WTC11 (cell line): Measurements from ENCODE around the gene FAM13A. TPM values are rescaled to one million over a fixed set of nuclear protein-coding genes. Genes with fewer than 3 reads are reported as not detected.
"Not testable (repeated sequence)": the region's sequence is repeated elsewhere in the genome, so short reads cannot be mapped to it uniquely, and the experiment has no call there.

Source experiments
- ATAC-seq: fragments of 200-7000 bp; cut with Tn5 transposase; 2 replicates; pipeline ENCODE4 v1.10.0; 2021; ENCODE audit warnings: mild to moderate bottlenecking, moderate library complexity
- CTCF ChIA-PET: fragments of 300-600 bp; sonication (Branson Sonifier 250); formaldehyde crosslinking; loops from one replicate; lab custom pipeline; 2021; ENCODE audit warnings: antibody characterized with exemption; lab: Charles Lee
- POLR2A ChIA-PET: fragments of 350-600 bp; sonication (Branson Sonifier 250); formaldehyde crosslinking; loops from one replicate; lab custom pipeline; 2021; ENCODE audit warnings: antibody characterized with exemption; lab: Charles Lee
- DNase-seq: peaks from one replicate; pipeline ENCODE4 v3.0.0; 2021; ENCODE audit warnings: low spot score
- H3K27ac Mint-ChIP-seq: 2 replicates; pipeline ENCODE4 v1.8.0; 2021; ENCODE audit warnings: mixed read lengths
- H3K27me3 Mint-ChIP-seq: 2 replicates; pipeline ENCODE4 v1.8.0; 2021; ENCODE audit warnings: low read depth, mild to moderate bottlenecking, moderate library complexity, mixed read lengths
- H3K36me3 Mint-ChIP-seq: 2 replicates; pipeline ENCODE4 v1.8.0; 2021; ENCODE audit warnings: mixed read lengths
- H3K4me1 Mint-ChIP-seq: 2 replicates; pipeline ENCODE4 v1.8.0; 2022; ENCODE audit warnings: mixed read lengths
- H3K4me3 Mint-ChIP-seq: 2 replicates; pipeline ENCODE4 v1.8.0; 2021; ENCODE audit warnings: mild to moderate bottlenecking, moderate library complexity, mixed read lengths
- H3K9me3 Mint-ChIP-seq: 2 replicates; pipeline ENCODE4 v1.8.0; 2021; ENCODE audit warnings: mixed read lengths
- ATF1 ChIP-seq: sonication (generic); formaldehyde crosslinking; IDR thresholded peaks from 2 replicates; pipeline ENCODE4 v1.8.1; 2023; ENCODE audit warnings: mild to moderate bottlenecking, moderate library complexity, missing genetic modification reagents
- CBFB ChIP-seq: sonication (generic); formaldehyde crosslinking; IDR thresholded peaks from 2 replicates; pipeline ENCODE4 v1.8.1; 2022; ENCODE audit warnings: mild to moderate bottlenecking, low read depth, missing genetic modification reagents
- CREB1 ChIP-seq: sonication (generic); formaldehyde crosslinking; IDR thresholded peaks from 2 replicates; pipeline ENCODE4 v1.8.0; 2023; ENCODE audit warnings: mild to moderate bottlenecking, missing genetic modification reagents
- CREM ChIP-seq: sonication (generic); formaldehyde crosslinking; IDR thresholded peaks from 2 replicates; pipeline ENCODE4 v1.8.1; 2022; ENCODE audit warnings: mild to moderate bottlenecking, missing genetic modification reagents, moderate library complexity
- GABPB1 ChIP-seq: sonication (generic); formaldehyde crosslinking; IDR thresholded peaks from 2 replicates; pipeline ENCODE4 v1.8.1; 2023; ENCODE audit warnings: mild to moderate bottlenecking, missing genetic modification reagents
- IRF2 ChIP-seq: sonication (generic); formaldehyde crosslinking; IDR thresholded peaks from 2 replicates; pipeline ENCODE4 v1.8.0; 2022; ENCODE audit warnings: low read depth, missing genetic modification reagents, borderline replicate concordance
- NFATC4 ChIP-seq: fragments of 250-450 bp; sonication (Bioruptor Pico); IDR thresholded peaks from 2 replicates; pipeline ENCODE4 v1.9.0; 2021; ENCODE audit warnings: mild to moderate bottlenecking
- RELA ChIP-seq: sonication (generic); formaldehyde crosslinking; IDR thresholded peaks from 2 replicates; pipeline ENCODE4 v1.8.1; 2022; ENCODE audit warnings: missing genetic modification reagents, mild to moderate bottlenecking, borderline replicate concordance
- RORB ChIP-seq: fragments of 250-450 bp; sonication (Bioruptor Pico); IDR thresholded peaks from 2 replicates; pipeline ENCODE4 v1.9.0; 2021; ENCODE audit warnings: mild to moderate bottlenecking
- TCF7 ChIP-seq: sonication (generic); formaldehyde crosslinking; IDR thresholded peaks from 2 replicates; pipeline ENCODE4 v1.8.0; 2022; ENCODE audit warnings: mild to moderate bottlenecking, low read depth, missing genetic modification reagents, moderate library complexity
- TEAD4 ChIP-seq: sonication (generic); formaldehyde crosslinking; IDR thresholded peaks from 2 replicates; pipeline ENCODE4 v1.8.0; 2022; ENCODE audit warnings: mild to moderate bottlenecking, missing genetic modification reagents
- TP53 ChIP-seq: sonication (generic); formaldehyde crosslinking; IDR thresholded peaks from 2 replicates; pipeline ENCODE4 v1.8.1; 2023; ENCODE audit warnings: mild to moderate bottlenecking, missing genetic modification reagents
- ZNF138 ChIP-seq: sonication (generic); formaldehyde crosslinking; conservative IDR thresholded peaks from 2 replicates; pipeline ENCODE4 v1.8.1; 2022; ENCODE audit warnings: mild to moderate bottlenecking, moderate library complexity, missing genetic modification reagents
- ZNF263 ChIP-seq: sonication (generic); formaldehyde crosslinking; IDR thresholded peaks from 2 replicates; pipeline ENCODE4 v1.8.1; 2022; ENCODE audit warnings: low read depth, mild to moderate bottlenecking, moderate library complexity, missing genetic modification reagents
- ZNF416 ChIP-seq: fragments of 250-450 bp; sonication (Bioruptor Pico); IDR thresholded peaks from 2 replicates; pipeline ENCODE4 v1.9.0; 2021; ENCODE audit warnings: mild to moderate bottlenecking, inconsistent platforms
- total RNA-seq: library from RNA; stranded (reverse); gene quantifications from 3 replicates; pipeline ENCODE4 v1.2.3, GENCODE V29; 2021
- TF ChIP-seq, protein P1 (sequence below): fragments of 250-450 bp; sonication (Bioruptor Pico); IDR thresholded peaks from 2 replicates; pipeline ENCODE4 v2.1.2; 2022; ENCODE audit warnings: mild to moderate bottlenecking, moderate library complexity
- TF ChIP-seq, protein P2 (sequence below): sonication (generic); formaldehyde crosslinking; IDR thresholded peaks from 2 replicates; pipeline ENCODE4 v1.8.0; 2023; ENCODE audit warnings: mild to moderate bottlenecking, missing genetic modification reagents
- TF ChIP-seq, protein P3 (sequence below): sonication (generic); formaldehyde crosslinking; IDR thresholded peaks from 2 replicates; pipeline ENCODE4 v1.8.1; 2023; ENCODE audit warnings: mild to moderate bottlenecking, missing genetic modification reagents
- TF ChIP-seq, protein P4 (sequence below): fragments of 250-450 bp; sonication (Bioruptor Pico); IDR thresholded peaks from 2 replicates; pipeline ENCODE4 v1.9.0; 2021; ENCODE audit warnings: mild to moderate bottlenecking, borderline replicate concordance
- TF ChIP-seq, protein P5 (sequence below): sonication (generic); formaldehyde crosslinking; IDR thresholded peaks from 2 replicates; pipeline ENCODE4 v1.8.0; 2022; ENCODE audit warnings: missing genetic modification reagents

Gene FAM13A
- total RNA-seq, 1 experiment from 2014 or later: 14.6 TPM

DNA sequence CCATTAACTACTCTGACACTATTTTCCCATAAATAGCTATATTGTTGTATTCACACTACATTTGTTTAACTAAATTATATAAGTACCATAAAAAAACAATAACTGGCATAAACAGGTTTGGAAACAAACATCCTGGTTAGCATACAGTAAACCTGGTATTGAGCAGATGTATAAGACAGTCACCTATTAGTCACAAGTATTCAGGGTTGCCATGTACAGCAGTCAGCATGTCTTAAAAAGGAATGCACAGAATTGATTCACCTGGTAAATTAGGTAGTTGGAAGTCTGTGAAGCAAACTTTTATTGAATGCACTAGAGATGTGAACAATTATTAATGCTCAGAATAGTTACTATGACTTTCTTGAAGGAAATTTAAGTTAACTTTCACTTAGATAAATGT, 137.9 kb downstream of the FAM13A start:
- Mint-ChIP-seq H3K27me3 (peaks cover 10% of the 10 kb centered on the region; the same call in 1 of the 2 replicates), H3K9me3 (peaks cover 44% of the 10 kb centered on the region), H3K4me3 (no peak overlapping the region), H3K27ac (no peak overlapping the region), H3K4me1 (no peaks in the 10 kb centered on the region), H3K36me3 (peaks cover 44% of the 10 kb centered on the region)
- DNase-seq (no peak), ATAC-seq (no peak)
- no peak for TF ChIP-seq TP53 (CRISPR knock-in tag)
- no peak for TF ChIP-seq CREB1 (CRISPR knock-in tag)
- TF ChIP-seq ZNF416 (CRISPR knock-in tag): no peak
- TF ChIP-seq, protein P1, sequence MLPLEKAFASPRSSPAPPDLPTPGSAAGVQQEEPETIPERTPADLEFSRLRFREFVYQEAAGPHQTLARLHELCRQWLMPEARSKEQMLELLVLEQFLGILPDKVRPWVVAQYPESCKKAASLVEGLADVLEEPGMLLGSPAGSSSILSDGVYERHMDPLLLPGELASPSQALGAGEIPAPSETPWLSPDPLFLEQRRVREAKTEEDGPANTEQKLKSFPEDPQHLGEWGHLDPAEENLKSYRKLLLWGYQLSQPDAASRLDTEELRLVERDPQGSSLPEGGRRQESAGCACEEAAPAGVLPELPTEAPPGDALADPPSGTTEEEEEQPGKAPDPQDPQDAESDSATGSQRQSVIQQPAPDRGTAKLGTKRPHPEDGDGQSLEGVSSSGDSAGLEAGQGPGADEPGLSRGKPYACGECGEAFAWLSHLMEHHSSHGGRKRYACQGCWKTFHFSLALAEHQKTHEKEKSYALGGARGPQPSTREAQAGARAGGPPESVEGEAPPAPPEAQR: no peak
- no peak for TF ChIP-seq CBFB (CRISPR knock-in tag)
- TF ChIP-seq, protein P2, sequence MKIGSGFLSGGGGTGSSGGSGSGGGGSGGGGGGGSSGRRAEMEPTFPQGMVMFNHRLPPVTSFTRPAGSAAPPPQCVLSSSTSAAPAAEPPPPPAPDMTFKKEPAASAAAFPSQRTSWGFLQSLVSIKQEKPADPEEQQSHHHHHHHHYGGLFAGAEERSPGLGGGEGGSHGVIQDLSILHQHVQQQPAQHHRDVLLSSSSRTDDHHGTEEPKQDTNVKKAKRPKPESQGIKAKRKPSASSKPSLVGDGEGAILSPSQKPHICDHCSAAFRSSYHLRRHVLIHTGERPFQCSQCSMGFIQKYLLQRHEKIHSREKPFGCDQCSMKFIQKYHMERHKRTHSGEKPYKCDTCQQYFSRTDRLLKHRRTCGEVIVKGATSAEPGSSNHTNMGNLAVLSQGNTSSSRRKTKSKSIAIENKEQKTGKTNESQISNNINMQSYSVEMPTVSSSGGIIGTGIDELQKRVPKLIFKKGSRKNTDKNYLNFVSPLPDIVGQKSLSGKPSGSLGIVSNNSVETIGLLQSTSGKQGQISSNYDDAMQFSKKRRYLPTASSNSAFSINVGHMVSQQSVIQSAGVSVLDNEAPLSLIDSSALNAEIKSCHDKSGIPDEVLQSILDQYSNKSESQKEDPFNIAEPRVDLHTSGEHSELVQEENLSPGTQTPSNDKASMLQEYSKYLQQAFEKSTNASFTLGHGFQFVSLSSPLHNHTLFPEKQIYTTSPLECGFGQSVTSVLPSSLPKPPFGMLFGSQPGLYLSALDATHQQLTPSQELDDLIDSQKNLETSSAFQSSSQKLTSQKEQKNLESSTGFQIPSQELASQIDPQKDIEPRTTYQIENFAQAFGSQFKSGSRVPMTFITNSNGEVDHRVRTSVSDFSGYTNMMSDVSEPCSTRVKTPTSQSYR: no peak
- TF ChIP-seq, protein P3, sequence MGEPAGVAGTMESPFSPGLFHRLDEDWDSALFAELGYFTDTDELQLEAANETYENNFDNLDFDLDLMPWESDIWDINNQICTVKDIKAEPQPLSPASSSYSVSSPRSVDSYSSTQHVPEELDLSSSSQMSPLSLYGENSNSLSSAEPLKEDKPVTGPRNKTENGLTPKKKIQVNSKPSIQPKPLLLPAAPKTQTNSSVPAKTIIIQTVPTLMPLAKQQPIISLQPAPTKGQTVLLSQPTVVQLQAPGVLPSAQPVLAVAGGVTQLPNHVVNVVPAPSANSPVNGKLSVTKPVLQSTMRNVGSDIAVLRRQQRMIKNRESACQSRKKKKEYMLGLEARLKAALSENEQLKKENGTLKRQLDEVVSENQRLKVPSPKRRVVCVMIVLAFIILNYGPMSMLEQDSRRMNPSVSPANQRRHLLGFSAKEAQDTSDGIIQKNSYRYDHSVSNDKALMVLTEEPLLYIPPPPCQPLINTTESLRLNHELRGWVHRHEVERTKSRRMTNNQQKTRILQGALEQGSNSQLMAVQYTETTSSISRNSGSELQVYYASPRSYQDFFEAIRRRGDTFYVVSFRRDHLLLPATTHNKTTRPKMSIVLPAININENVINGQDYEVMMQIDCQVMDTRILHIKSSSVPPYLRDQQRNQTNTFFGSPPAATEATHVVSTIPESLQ (CRISPR knock-in tag): no peak
- TF ChIP-seq RORB (CRISPR knock-in tag): no peak
- TF ChIP-seq RELA (CRISPR knock-in tag): no peak
- TF ChIP-seq ZNF138 (CRISPR knock-in tag): no peak
- no peak for TF ChIP-seq NFATC4 (CRISPR knock-in tag)
- TF ChIP-seq ATF1 (CRISPR knock-in tag): no peak
- TF ChIP-seq TEAD4 (CRISPR knock-in tag): no peak
- TF ChIP-seq CREM (CRISPR knock-in tag): no peak
- TF ChIP-seq, protein P4, sequence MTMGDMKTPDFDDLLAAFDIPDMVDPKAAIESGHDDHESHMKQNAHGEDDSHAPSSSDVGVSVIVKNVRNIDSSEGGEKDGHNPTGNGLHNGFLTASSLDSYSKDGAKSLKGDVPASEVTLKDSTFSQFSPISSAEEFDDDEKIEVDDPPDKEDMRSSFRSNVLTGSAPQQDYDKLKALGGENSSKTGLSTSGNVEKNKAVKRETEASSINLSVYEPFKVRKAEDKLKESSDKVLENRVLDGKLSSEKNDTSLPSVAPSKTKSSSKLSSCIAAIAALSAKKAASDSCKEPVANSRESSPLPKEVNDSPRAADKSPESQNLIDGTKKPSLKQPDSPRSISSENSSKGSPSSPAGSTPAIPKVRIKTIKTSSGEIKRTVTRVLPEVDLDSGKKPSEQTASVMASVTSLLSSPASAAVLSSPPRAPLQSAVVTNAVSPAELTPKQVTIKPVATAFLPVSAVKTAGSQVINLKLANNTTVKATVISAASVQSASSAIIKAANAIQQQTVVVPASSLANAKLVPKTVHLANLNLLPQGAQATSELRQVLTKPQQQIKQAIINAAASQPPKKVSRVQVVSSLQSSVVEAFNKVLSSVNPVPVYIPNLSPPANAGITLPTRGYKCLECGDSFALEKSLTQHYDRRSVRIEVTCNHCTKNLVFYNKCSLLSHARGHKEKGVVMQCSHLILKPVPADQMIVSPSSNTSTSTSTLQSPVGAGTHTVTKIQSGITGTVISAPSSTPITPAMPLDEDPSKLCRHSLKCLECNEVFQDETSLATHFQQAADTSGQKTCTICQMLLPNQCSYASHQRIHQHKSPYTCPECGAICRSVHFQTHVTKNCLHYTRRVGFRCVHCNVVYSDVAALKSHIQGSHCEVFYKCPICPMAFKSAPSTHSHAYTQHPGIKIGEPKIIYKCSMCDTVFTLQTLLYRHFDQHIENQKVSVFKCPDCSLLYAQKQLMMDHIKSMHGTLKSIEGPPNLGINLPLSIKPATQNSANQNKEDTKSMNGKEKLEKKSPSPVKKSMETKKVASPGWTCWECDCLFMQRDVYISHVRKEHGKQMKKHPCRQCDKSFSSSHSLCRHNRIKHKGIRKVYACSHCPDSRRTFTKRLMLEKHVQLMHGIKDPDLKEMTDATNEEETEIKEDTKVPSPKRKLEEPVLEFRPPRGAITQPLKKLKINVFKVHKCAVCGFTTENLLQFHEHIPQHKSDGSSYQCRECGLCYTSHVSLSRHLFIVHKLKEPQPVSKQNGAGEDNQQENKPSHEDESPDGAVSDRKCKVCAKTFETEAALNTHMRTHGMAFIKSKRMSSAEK (CRISPR knock-in tag): no peak
- TF ChIP-seq GABPB1 (CRISPR knock-in tag): no peak
- TF ChIP-seq, protein P5, sequence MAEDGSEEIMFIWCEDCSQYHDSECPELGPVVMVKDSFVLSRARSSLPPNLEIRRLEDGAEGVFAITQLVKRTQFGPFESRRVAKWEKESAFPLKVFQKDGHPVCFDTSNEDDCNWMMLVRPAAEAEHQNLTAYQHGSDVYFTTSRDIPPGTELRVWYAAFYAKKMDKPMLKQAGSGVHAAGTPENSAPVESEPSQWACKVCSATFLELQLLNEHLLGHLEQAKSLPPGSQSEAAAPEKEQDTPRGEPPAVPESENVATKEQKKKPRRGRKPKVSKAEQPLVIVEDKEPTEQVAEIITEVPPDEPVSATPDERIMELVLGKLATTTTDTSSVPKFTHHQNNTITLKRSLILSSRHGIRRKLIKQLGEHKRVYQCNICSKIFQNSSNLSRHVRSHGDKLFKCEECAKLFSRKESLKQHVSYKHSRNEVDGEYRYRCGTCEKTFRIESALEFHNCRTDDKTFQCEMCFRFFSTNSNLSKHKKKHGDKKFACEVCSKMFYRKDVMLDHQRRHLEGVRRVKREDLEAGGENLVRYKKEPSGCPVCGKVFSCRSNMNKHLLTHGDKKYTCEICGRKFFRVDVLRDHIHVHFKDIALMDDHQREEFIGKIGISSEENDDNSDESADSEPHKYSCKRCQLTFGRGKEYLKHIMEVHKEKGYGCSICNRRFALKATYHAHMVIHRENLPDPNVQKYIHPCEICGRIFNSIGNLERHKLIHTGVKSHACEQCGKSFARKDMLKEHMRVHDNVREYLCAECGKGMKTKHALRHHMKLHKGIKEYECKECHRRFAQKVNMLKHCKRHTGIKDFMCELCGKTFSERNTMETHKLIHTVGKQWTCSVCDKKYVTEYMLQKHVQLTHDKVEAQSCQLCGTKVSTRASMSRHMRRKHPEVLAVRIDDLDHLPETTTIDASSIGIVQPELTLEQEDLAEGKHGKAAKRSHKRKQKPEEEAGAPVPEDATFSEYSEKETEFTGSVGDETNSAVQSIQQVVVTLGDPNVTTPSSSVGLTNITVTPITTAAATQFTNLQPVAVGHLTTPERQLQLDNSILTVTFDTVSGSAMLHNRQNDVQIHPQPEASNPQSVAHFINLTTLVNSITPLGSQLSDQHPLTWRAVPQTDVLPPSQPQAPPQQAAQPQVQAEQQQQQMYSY (CRISPR knock-in tag): no peak
- no peak for TF ChIP-seq TCF7 (CRISPR knock-in tag)
- no peak for TF ChIP-seq ZNF263
- no peak for TF ChIP-seq IRF2 (CRISPR knock-in tag)
- ChIA-PET CTCF (no interaction called here), POLR2A (no interaction called here)

DNA sequence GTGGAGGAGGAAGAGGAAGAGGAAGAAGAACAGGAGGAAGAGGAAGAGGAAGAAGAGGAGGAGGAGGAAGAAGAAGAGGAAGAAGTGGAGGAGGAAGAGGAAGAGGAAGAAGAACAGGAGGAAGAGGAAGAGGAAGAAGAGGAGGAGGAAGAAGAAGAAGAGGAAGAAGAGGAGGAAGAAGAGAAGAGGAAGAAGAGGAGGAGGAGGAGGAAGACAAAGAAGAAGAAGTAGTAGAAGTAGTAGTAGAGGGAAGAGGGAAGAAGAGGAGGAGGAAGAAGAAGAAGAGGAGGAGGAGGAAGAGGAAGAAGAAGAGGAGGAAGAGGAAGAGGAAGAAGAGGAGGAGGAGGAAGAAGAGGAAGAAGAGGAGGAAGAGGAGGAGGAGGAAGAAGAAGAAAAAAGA, 143.8 kb downstream of the FAM13A start:
- CTCF ChIA-PET, H3K4me1 Mint-ChIP-seq, H3K4me3 Mint-ChIP-seq, H3K27me3 Mint-ChIP-seq, ATAC-seq, DNase-seq, H3K27ac Mint-ChIP-seq, H3K9me3 Mint-ChIP-seq, H3K36me3 Mint-ChIP-seq, POLR2A ChIA-PET: not testable (repeated sequence)
